ENCODE results near the gene FHOD1. TPM values are rescaled to one million over a fixed set of nuclear protein-coding genes. Genes with fewer than 3 reads are reported as not detected.

Gene FHOD1
- total RNA-seq, 1 experiment from 2014 or later, result 96.4 TPM

GRCh38 chr16:67194260-67194659 is 53.0 kb downstream of the FHOD1 start:
- POLR2A ChIA-PET (ENCODE audit: low non-redundant PET), result no interaction called here
- TF ChIP-seq CTCF (conservative IDR thresholded peaks at IDR 0.05; ENCODE audit: low read depth, low read length), result no peak
- no peak for TF ChIP-seq EZH2 (IDR thresholded peaks at IDR 0.05; ENCODE audit: borderline replicate concordance, low read depth, low read length, poor library complexity, severe bottlenecking)
- H3K27me3 ChIP-seq (replicated peaks; ENCODE audit: insufficient read depth, low read depth, low read length, poor library complexity), result no peaks in the 10 kb centered on the region
- H3K27ac ChIP-seq (ENCODE audit: low read depth, low read length, poor library complexity, severe bottlenecking), result no peak overlapping the region
- no peaks in the 10 kb centered on the region for H3K9me3 ChIP-seq (ENCODE audit: low read depth, low read length, poor library complexity, severe bottlenecking)
- no TSS peak for BruUV-seq (replicated peaks)
- peaks cover 18% of the 10 kb centered on the region for H3K4me1 ChIP-seq (ENCODE audit: insufficient read depth, low read length, poor library complexity, severe bottlenecking)
- no peak overlapping the region for H3K4me3 ChIP-seq (ENCODE audit: low read depth, low read length, poor library complexity, severe bottlenecking)
- DNase-seq (ENCODE audit: low spot score), result no peak
- H3K36me3 ChIP-seq (ENCODE audit: insufficient read depth, low read length, poor library complexity, severe bottlenecking), result peaks cover 52% of the 10 kb centered on the region
- intact Hi-C loops (cut with micrococcal nuclease; ENCODE audit: unreplicated experiment), result no loop called here
- CTCF ChIA-PET, result no interaction called here

- Histone ChIP-seq H3K4me1 (ENCODE audit: insufficient read depth, low read length, poor library complexity, severe bottlenecking) (peaks cover 18% of the 10 kb centered on the region), H3K27me3 (replicated peaks; ENCODE audit: insufficient read depth, low read depth, low read length, poor library complexity) (no peaks in the 10 kb centered on the region), H3K36me3 (ENCODE audit: insufficient read depth, low read length, poor library complexity, severe bottlenecking) (peaks cover 49% of the 10 kb centered on the region), H3K4me3 (ENCODE audit: low read depth, low read length, poor library complexity, severe bottlenecking) (peak overlapping the region; percentile 98), H3K9me3 (ENCODE audit: low read depth, low read length, poor library complexity, severe bottlenecking) (no peaks in the 10 kb centered on the region), H3K27ac (ENCODE audit: low read depth, low read length, poor library complexity, severe bottlenecking) (peak overlapping the region; percentile 85)
- intact Hi-C loops (cut with micrococcal nuclease; ENCODE audit: unreplicated experiment), result no loop called here
- CTCF ChIA-PET, result no interaction called here
- POLR2A ChIA-PET (ENCODE audit: low non-redundant PET), result no interaction called here
- no peak for TF ChIP-seq CTCF (conservative IDR thresholded peaks at IDR 0.05; ENCODE audit: low read depth, low read length)
- DNase-seq (ENCODE audit: low spot score), result no peak
- BruUV-seq (replicated peaks), result no TSS peak
These were observed 53.7 kb downstream of the FHOD1 start for GRCh38 chr16:67193536-67193935.

GRCh38 chr16:67192781-67193361 is 54.4 kb downstream of the FHOD1 start:
- Histone ChIP-seq H3K4me1 (ENCODE audit: insufficient read depth, low read length, poor library complexity, severe bottlenecking) (peaks cover 18% of the 10 kb centered on the region), H3K27ac (ENCODE audit: low read depth, low read length, poor library complexity, severe bottlenecking) (peak overlapping the region; percentile 85), H3K9me3 (ENCODE audit: low read depth, low read length, poor library complexity, severe bottlenecking) (no peaks in the 10 kb centered on the region), H3K27me3 (replicated peaks; ENCODE audit: insufficient read depth, low read depth, low read length, poor library complexity) (no peaks in the 10 kb centered on the region), H3K36me3 (ENCODE audit: insufficient read depth, low read length, poor library complexity, severe bottlenecking) (peaks cover 45% of the 10 kb centered on the region), H3K4me3 (ENCODE audit: low read depth, low read length, poor library complexity, severe bottlenecking) (peak overlapping the region; percentile 98)
- ChIA-PET POLR2A (ENCODE audit: low non-redundant PET) (no interaction called here), CTCF (interaction anchor here (0.6 kb wide), 1 partner anchor 134 kb away, joined by 3 read pairs; the partner anchor contains the start of genes KCTD19 and LRRC36)
- intact Hi-C loops (cut with micrococcal nuclease; ENCODE audit: unreplicated experiment), result no loop called here
- TF ChIP-seq EZH2 (IDR thresholded peaks at IDR 0.05; ENCODE audit: borderline replicate concordance, low read depth, low read length, poor library complexity, severe bottlenecking), result no peak
- no peak for TF ChIP-seq CTCF (conservative IDR thresholded peaks at IDR 0.05; ENCODE audit: low read depth, low read length)
- no TSS peak for BruUV-seq (replicated peaks)
- no peak for DNase-seq (ENCODE audit: low spot score)
